ENCODE measurements around the gene SOWAHC. TPM values are rescaled to one million over a fixed set of nuclear protein-coding genes. Genes with fewer than 3 reads are reported as not detected.

Gene SOWAHC
- total and polyA plus RNA-seq, 2 of the 13 experiments (the other 11 are each of a cell fraction or from before 2014, with no cell fraction given) = 21.2 to 22.5 TPM

DNA sequence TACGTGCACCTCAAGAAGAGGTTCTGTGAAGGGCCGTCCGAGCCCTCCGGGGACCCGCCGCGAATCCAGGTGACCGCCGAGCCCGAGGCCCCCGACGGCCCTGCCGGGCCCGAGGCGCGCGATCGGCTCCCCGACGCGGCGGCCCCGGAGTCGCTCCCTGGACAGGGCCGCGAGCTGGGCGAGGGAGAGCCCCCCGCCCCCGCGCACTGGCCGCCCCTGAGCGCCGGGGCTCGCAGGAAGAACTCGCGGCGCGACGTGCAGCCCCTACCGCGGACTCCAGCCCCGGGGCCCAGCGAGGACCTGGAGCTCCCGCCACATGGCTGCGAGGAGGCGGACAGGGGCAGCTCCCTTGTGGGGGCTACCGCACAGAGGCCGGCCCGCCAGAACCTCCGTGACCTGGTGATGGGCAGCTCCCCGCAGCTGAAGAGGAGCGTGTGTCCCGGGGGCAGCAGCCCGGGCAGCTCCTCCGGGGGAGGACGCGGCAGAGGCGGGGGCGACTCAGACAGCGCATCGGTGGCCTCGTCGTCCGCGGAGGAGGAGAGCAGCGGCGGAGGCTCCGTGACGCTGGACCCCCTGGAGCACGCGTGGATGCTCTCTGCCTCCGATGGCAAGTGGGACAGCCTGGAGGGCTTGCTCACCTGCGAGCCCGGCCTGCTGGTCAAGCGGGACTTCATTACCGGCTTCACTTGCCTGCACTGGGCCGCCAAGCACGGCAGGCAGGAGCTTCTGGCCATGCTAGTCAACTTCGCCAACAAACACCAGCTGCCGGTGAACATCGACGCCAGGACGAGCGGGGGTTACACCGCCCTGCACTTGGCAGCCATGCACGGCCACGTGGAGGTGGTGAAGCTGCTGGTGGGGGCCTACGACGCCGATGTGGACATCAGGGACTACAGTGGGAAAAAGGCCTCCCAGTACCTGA lies 812 bp downstream of the SOWAHC start (continued):
- TF ChIP-seq, protein P1, sequence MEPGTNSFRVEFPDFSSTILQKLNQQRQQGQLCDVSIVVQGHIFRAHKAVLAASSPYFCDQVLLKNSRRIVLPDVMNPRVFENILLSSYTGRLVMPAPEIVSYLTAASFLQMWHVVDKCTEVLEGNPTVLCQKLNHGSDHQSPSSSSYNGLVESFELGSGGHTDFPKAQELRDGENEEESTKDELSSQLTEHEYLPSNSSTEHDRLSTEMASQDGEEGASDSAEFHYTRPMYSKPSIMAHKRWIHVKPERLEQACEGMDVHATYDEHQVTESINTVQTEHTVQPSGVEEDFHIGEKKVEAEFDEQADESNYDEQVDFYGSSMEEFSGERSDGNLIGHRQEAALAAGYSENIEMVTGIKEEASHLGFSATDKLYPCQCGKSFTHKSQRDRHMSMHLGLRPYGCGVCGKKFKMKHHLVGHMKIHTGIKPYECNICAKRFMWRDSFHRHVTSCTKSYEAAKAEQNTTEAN (CRISPR knock-in tag; conservative IDR thresholded peaks at IDR 0.05) = 0 out of 2 replicates have a peak, but pooled peaks have one; percentile 6
- no peak; the same call in 1 of the 2 replicates for TF ChIP-seq ZNF792 (CRISPR knock-in tag; IDR thresholded peaks at IDR 0.05)
- TF ChIP-seq ZNF607 (CRISPR knock-in tag; IDR thresholded peaks at IDR 0.05; ENCODE audit: borderline replicate concordance) = peak; percentile 46; the same call in 1 of the 2 replicates
- TF ChIP-seq BRCA1 (CRISPR knock-in tag; IDR thresholded peaks at IDR 0.05) = no peak
- no peak for TF ChIP-seq ZNF44 (CRISPR knock-in tag; IDR thresholded peaks at IDR 0.05)
- 0 out of 2 replicates have a peak, but pooled peaks have one; percentile 64 for TF ChIP-seq ZNF557 (CRISPR knock-in tag; IDR thresholded peaks at IDR 0.05)
- TF ChIP-seq, protein P2, sequence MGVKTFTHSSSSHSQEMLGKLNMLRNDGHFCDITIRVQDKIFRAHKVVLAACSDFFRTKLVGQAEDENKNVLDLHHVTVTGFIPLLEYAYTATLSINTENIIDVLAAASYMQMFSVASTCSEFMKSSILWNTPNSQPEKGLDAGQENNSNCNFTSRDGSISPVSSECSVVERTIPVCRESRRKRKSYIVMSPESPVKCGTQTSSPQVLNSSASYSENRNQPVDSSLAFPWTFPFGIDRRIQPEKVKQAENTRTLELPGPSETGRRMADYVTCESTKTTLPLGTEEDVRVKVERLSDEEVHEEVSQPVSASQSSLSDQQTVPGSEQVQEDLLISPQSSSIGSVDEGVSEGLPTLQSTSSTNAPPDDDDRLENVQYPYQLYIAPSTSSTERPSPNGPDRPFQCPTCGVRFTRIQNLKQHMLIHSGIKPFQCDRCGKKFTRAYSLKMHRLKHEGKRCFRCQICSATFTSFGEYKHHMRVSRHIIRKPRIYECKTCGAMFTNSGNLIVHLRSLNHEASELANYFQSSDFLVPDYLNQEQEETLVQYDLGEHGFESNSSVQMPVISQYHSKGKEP (CRISPR knock-in tag; IDR thresholded peaks at IDR 0.05) = no peak
- TF ChIP-seq, protein P3, sequence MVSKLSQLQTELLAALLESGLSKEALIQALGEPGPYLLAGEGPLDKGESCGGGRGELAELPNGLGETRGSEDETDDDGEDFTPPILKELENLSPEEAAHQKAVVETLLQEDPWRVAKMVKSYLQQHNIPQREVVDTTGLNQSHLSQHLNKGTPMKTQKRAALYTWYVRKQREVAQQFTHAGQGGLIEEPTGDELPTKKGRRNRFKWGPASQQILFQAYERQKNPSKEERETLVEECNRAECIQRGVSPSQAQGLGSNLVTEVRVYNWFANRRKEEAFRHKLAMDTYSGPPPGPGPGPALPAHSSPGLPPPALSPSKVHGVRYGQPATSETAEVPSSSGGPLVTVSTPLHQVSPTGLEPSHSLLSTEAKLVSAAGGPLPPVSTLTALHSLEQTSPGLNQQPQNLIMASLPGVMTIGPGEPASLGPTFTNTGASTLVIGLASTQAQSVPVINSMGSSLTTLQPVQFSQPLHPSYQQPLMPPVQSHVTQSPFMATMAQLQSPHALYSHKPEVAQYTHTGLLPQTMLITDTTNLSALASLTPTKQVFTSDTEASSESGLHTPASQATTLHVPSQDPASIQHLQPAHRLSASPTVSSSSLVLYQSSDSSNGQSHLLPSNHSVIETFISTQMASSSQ (IDR thresholded peaks at IDR 0.05; ENCODE audit: low read depth) = no peak
- TF ChIP-seq, protein P3 (CRISPR knock-in tag; IDR thresholded peaks at IDR 0.05; ENCODE audit: borderline replicate concordance) = 0 out of 2 replicates have a peak, but pooled peaks have one; percentile 18
- TF ChIP-seq, protein P4, sequence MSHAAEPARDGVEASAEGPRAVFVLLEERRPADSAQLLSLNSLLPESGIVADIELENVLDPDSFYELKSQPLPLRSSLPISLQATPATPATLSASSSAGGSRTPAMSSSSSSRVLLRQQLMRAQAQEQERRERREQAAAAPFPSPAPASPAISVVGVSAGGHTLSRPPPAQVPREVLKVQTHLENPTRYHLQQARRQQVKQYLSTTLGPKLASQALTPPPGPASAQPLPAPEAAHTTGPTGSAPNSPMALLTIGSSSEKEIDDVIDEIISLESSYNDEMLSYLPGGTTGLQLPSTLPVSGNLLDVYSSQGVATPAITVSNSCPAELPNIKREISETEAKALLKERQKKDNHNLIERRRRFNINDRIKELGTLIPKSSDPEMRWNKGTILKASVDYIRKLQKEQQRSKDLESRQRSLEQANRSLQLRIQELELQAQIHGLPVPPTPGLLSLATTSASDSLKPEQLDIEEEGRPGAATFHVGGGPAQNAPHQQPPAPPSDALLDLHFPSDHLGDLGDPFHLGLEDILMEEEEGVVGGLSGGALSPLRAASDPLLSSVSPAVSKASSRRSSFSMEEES (CRISPR knock-in tag; IDR thresholded peaks at IDR 0.05) = no peak
- peak; percentile 73; the same call in 1 of the 2 replicates for TF ChIP-seq TAF1 (CRISPR knock-in tag; IDR thresholded peaks at IDR 0.05)
- TF ChIP-seq HNRNPH1 (optimal IDR thresholded peaks at IDR 0.05; ENCODE audit: low read depth, low read length) = no peak
- TF ChIP-seq CHD2 (IDR thresholded peaks at IDR 0.05; ENCODE audit: low read depth, low read length) = no peak
- TF ChIP-seq, protein P5, sequence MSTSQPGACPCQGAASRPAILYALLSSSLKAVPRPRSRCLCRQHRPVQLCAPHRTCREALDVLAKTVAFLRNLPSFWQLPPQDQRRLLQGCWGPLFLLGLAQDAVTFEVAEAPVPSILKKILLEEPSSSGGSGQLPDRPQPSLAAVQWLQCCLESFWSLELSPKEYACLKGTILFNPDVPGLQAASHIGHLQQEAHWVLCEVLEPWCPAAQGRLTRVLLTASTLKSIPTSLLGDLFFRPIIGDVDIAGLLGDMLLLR (CRISPR knock-in tag; IDR thresholded peaks at IDR 0.05) = peak; percentile 91
- no peak; the same call in 1 of the 2 replicates for TF ChIP-seq TSC22D2 (CRISPR knock-in tag; IDR thresholded peaks at IDR 0.05; ENCODE audit: borderline replicate concordance)
- peak; percentile 76; the same call in 1 of the 2 replicates for TF ChIP-seq RNF2 (conservative IDR thresholded peaks at IDR 0.05; ENCODE audit: low read depth)
- TF ChIP-seq KLF15 (CRISPR knock-in tag; IDR thresholded peaks at IDR 0.05; ENCODE audit: borderline replicate concordance) = peak; percentile 38
- no peak for TF ChIP-seq PCBP1 (IDR thresholded peaks at IDR 0.05; ENCODE audit: borderline replicate concordance, low read depth, low read length)
